ENCODE data around the gene ARID3A.

ARID3A gene

DNA sequence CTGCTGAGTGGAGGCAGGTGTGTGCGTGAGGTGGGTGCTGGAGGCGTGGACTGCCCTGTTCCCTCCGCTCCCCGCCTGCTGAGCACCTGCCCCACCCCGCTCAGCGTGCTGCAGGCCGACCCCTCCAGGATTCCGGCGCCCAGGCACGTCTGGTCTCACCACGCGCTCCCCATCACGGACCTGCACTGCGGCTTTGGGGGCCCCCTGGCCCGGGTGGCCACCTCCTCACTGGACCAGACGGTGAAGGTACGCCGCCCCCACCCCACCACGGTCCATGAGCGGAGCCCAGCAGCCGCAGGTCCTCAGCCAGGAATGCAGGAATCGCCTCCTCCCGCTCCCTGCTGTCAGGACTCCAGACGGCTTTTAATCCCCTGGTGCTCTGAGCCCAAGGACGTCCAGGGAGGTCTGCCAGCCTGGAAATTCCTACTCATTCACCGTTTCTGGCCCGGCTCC, 64.3 kb downstream of the ARID3A start:
- no peak for DNase-seq

DNA sequence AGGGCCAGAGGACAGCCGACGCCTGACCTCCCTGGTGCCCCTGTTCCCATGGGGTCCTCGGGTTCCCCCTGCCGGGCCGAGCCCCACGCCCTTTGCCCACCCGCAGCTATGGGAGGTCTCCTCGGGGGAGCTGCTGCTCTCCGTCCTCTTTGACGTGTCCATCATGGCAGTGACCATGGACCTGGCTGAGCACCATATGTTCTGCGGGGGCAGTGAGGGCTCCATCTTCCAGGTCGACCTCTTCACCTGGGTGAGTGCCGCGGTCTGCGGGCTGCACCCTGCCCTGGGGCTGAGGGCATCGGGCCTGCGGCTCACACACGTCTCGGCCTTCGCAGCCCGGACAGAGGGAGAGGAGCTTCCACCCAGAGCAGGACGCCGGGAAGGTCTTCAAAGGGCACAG, 64.9 kb downstream of the ARID3A start:
- DNase-seq = no peak

DNA sequence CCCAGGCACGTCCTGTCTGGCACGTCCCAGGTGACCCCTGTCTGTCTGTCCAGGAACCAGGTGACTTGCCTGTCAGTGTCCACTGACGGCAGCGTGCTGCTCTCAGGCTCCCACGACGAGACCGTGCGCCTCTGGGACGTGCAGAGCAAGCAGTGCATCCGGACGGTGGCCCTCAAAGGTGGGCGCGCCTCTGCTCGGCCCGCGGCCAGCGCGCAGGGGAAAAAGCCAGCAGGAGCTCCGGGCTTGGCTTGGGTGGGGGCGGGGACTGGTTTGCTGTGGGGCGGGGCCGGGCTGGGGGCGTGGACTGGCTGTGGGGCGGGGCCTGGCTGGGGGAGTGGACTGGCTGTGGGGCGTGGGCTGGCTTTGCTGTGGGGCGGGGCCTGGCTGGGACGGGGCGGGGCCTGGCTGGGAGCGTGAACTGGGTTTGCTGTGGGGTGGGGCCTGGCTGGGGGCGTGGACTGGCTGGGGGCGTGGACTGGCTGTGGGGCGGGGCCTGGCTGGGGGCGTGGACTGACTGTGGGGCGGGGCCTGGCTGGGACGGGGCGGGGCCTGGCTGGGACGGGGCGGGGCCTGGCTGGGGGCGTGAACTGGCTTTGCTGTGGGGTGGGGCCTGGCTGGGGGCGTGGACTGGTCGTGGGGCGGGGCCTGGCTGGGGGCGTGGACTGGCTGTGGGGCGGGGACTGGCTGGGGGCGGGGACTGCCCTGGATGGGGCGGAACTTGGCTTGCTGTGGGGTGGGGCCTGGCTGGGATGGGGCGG, 65.5 kb downstream of the ARID3A start:
- DNase-seq = no peak

- DNase-seq = no peak
These were observed 66.3 kb downstream of the ARID3A start for GRCh38 chr19:991932-992669.

- DNase-seq = no peak
These were observed 66.8 kb downstream of the ARID3A start for GRCh38 chr19:992670-993055.

- no peak for DNase-seq
These were observed 67.6 kb downstream of the ARID3A start for GRCh38 chr19:993361-993830.

- DNase-seq = no peak
These were observed 68.1 kb downstream of the ARID3A start for GRCh38 chr19:993831-994393.

DNA sequence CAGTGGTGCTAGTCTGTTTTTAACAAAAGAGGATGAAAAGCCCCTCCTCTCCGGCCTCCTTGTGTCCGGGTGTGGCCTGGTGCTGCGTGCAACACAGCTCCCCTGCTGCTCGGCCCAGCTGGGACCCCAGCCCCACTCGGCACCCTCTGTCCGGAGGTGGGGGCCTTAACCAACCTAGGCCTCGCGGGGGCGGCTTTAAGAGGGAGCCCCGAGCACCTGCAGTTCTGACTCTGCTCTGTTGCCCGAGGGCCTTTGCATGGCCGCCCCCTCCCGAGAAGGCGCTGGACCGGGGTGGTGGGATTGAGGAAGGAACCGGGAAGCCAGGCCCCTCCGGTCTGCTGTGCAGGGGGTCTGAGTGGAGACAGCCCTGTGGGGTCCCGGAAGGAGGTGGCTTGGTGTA, 68.7 kb downstream of the ARID3A start:
- DNase-seq = no peak

DNA sequence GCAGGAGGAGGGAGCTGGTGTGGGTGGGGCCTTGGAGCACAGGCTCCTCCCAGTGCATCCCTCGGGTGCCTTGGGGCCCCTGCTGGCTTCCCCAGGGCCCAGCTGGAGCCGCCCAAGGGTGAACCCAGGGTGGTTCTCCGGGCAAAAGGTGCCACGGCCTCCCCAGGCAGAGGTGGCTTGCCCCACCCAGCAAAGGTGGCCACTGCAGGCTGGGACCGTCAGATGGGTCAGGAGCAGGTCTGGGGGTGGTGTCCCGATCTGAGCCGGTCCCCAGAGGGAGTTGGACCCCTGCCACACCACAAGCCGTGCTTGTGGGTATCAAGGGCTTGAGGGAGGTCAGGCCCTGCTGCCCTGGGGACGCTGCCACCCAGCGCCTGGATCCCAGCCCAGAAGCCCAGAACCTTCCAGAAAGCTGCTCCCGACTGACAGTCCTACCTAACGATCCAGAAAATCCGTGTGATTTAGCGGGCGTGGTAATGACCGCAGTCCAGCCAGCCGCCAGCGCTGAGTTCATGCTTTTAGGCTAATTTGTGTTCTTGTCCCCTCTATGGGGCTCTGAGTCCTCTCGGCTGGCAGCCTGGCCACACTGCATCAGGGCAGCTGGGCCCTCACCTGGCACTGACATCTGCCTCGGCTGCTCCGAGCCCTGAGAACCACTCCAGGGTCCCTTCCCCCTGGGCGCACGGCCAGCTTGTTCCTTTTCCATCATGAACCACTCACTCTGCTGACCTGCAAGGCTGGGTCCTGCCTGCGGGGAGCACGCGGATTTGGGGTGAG, 69.4 kb downstream of the ARID3A start:
- no peak for DNase-seq

GRCh38 chr19:996051-996838, 70.4 kb downstream of the ARID3A start:
- peak; percentile 33 for DNase-seq

DNA sequence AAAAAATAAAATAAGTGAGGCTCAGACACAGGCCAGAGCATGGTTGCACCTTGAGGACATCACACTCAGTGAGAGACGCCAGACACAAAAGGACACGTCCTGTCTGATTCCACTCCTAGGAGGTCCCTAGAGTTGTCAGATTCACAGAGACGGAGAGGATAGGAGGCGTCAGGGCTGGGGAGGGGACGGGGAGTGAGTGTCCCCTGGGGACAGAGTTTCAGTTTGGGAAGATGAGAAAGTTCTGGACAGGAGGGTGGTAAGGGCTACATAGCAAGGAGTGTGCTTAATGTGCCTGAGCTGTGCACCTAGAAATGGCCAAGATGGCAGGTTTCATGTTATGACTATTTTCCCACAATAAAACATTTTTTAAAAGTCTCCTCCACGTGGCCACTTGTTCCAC, 72.2 kb downstream of the ARID3A start:
- no peak for DNase-seq

GRCh38 chr19:999379-999719, 73.5 kb downstream of the ARID3A start:
- DNase-seq = no peak

- peak; percentile 38 for DNase-seq
These were observed 74.3 kb downstream of the ARID3A start, which contains the start of gene GRIN3B for GRCh38 chr19:1000095-1000494. TSS of gene GRIN3B (plus strand) at chr19:1000419. CDS start at chr19:1000438, 19 bp downstream.

GRCh38 chr19:1000591-1001537, 75.0 kb downstream of the ARID3A start:
- DNase-seq = no peak

- DNase-seq = peak; percentile 18
These were observed 75.8 kb downstream of the ARID3A start for GRCh38 chr19:1001538-1002166.

GRCh38 chr19:1002600-1002999, 76.8 kb downstream of the ARID3A start:
- no peak for DNase-seq

DNA sequence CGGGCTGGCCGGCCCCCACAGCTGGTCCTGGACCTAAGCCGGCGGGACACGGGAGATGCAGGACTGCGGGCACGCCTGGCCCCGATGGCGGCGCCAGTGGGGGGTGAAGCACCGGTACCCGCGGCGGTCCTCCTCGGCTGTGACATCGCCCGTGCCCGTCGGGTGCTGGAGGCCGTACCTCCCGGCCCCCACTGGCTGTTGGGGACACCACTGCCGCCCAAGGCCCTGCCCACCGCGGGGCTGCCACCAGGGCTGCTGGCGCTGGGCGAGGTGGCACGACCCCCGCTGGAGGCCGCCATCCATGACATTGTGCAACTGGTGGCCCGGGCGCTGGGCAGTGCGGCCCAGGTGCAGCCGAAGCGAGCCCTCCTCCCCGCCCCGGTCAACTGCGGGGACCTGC, 77.4 kb downstream of the ARID3A start:
- DNase-seq = no peak

DNA sequence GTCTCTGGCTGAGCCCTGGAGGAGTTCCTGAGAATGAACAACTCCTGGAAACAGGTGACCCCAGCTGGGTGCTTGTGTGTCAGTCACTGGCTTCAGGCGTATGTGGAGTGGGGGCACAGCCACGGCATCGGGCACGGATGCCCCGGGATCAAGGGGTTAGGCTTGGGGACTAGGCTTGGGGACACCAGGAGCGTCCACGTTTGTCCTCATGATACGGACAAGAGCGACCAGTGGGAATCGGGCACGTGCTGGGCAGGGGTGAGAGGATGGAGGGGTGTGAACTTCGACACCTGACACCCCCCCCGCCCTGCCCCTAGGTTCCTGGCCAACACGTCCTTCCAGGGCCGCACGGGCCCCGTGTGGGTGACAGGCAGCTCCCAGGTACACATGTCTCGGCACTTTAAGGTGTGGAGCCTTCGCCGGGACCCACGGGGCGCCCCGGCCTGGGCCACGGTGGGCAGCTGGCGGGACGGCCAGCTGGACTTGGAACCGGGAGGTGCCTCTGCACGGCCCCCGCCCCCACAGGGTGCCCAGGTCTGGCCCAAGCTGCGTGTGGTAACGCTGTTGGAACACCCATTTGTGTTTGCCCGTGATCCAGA, 78.5 kb downstream of the ARID3A start:
- DNase-seq = no peak

GRCh38 chr19:1004803-1005664, 79.2 kb downstream of the ARID3A start:
- DNase-seq = no peak

Data from NCI-H1436 (cell line).